Tibial nerve (tissue), 4 donors: ENCODE results near the gene SIRPA.

ENCODE experiments used
- EP300 ChIP-seq, 2 donors: sonication (generic); formaldehyde crosslinking; IDR thresholded peaks; one replicate each; pipeline ENCODE4 v1.6.1; 2017; ENCODE audit warnings: antibody characterized with exemption in 2 of 2, mild to moderate bottlenecking in 1 of 2
- POLR2A ChIP-seq, 2 donors: fragments of 450-650 bp; IDR thresholded peaks; one replicate each; pipeline ENCODE4 v1.6.1; 2017; ENCODE audit warnings: antibody characterized with exemption in 2 of 2, mild to moderate bottlenecking in 2 of 2, moderate library complexity in 2 of 2
- TF ChIP-seq, protein P1 (sequence below), 5 experiments: fragments of 200-600 bp in 3 of 5; fragments of 450-650 bp in 2 of 5; sonication (generic) in 3 of 5; IDR thresholded peaks; one replicate each; pipeline ENCODE4 v1.5.1; 2016 to 2019; ENCODE audit warnings: antibody characterized with exemption in 5 of 5, mild to moderate bottlenecking in 3 of 5, moderate library complexity in 2 of 5

DNA sequence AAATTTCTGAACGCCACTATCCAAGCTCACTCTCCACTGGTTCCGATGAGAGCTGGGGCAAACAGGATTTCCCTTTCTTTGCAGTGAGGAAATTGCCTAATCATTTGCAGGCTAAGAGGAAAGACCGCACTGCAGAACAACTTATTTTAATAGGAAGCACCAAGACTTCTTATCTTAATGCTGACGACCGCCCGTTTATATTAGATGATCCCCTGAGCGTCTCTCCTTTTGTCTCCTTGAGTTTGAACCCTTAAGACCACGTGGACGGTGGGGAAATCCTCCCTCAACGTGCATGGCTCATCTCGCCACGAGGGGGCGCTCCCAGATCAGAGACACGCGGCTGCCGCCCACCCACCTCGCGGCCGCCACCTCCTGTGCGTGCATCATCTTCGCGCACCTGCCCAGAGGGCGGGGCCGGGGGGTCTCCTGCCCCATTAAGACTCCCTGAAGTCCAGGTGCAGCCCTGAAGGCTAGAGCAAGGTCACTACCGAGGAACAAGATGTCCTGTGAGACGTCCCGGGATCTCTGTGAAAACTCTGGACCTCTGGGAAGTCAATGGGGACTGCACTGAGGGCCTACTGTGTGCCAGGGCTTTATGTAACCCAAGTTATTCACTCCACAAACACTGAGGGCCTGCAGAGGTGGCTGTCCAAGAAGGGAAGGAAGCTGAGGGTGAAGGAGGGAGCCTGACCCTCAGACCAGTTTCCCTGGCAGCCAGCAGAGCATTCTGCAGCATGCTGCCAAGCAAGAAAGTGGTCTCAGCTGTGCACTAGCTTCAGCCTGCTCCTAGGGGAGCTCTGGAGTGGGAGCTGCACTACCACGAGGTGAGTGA lies 70.5 kb downstream of the SIRPA start:
- TF ChIP-seq, protein P1, sequence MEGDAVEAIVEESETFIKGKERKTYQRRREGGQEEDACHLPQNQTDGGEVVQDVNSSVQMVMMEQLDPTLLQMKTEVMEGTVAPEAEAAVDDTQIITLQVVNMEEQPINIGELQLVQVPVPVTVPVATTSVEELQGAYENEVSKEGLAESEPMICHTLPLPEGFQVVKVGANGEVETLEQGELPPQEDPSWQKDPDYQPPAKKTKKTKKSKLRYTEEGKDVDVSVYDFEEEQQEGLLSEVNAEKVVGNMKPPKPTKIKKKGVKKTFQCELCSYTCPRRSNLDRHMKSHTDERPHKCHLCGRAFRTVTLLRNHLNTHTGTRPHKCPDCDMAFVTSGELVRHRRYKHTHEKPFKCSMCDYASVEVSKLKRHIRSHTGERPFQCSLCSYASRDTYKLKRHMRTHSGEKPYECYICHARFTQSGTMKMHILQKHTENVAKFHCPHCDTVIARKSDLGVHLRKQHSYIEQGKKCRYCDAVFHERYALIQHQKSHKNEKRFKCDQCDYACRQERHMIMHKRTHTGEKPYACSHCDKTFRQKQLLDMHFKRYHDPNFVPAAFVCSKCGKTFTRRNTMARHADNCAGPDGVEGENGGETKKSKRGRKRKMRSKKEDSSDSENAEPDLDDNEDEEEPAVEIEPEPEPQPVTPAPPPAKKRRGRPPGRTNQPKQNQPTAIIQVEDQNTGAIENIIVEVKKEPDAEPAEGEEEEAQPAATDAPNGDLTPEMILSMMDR (IDR thresholded peaks at IDR 0.05): peak; percentile 86 to 95 (median 90)
- TF ChIP-seq POLR2A (IDR thresholded peaks at IDR 0.05) (no peak), EP300 (IDR thresholded peaks at IDR 0.05) (peak; percentile 31 to 46)
